NCI-H82 treated with DMSO at 0.1 percent for 48 hours (cell line): ENCODE results near the gene FRG2B.
"Not testable (repeated sequence)": the region's sequence is repeated elsewhere in the genome, so short reads cannot be mapped to it uniquely, and the experiment has no call there.

Experiments
- DNase-seq: peaks from one replicate; lab custom pipeline; 2025; ENCODE audit not compliant: unreplicated experiment; lab: John Stamatoyannopoulos, UW

The FRG2B gene

GRCh38 chr10:133600657-133601056, 25.9 kb downstream of the FRG2B start:
- no peak for DNase-seq

DNA sequence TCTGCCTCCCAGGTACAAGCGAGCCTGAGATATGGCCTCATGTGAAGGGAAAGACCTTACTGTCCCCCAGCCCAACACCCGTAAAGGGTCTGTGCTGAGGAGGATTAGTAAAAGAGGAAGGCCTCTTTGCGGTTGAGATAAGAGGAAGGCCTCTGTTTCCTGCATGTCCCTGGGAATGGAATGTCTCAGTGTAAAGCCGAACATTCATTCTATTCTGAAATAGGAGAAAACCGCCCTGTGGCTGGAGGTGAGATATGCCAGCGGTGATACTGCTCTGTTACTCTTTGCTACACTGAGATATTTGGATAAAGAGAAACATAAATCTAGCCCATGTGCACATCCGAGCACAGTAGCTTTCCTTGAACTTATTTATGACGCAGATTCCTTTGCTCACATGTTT, 26.7 kb downstream of the FRG2B start:
- DNase-seq, result not testable (repeated sequence)

GRCh38 chr10:133592716-133593115, 33.9 kb downstream of the FRG2B start:
- no peak for DNase-seq

- DNase-seq, result no peak
These were observed 35.6 kb downstream of the FRG2B start for GRCh38 chr10:133590970-133591359.

- DNase-seq, result no peak
These were observed 36.2 kb downstream of the FRG2B start for GRCh38 chr10:133590226-133590969.

GRCh38 chr10:133577037-133577436, 49.6 kb downstream of the FRG2B start:
- DNase-seq, result not testable (repeated sequence)
